ENCODE data around the gene KCTD19.

Gene KCTD19

DNA sequence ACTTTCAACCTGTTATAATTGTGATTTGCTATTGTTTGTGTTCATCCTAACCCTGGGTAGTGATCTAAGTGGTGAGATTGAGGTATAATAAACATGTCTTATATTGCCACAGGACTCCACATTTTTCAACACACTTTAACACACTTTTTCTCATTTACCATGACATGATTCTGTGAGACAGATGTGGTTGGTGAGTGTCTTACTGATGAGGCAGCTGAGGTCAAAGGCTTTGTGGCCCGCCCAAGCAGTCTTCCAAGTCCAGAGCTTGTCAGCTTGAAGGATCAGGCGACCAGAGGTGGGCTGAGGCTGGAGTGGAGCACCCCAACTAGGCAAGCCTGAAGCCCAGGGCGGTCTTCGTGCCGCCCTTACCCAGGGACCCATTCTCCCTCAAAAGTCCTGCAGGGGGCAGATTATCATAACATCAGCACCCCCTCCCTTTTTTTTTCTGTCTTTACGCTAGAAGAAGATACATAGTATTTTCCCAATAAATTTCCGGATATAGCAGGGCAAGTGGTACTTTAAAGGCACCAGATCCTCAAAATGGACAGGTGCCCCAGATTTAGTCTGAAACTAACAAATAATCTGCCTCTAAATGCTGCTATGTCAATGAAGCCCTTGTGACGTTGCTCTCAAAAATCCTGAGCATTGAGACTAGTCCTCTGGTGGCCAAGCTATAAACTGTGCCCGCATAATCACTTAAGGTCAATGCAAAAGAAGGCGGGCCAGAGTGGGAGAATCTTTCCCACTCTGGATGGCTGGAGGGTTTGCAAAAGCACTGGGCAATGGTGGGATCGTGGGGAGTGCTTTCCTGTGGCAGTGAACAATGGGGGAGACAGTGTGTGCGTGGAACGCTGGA, 21.1 kb downstream of the KCTD19 start:
- TF ChIP-seq, protein P1, sequence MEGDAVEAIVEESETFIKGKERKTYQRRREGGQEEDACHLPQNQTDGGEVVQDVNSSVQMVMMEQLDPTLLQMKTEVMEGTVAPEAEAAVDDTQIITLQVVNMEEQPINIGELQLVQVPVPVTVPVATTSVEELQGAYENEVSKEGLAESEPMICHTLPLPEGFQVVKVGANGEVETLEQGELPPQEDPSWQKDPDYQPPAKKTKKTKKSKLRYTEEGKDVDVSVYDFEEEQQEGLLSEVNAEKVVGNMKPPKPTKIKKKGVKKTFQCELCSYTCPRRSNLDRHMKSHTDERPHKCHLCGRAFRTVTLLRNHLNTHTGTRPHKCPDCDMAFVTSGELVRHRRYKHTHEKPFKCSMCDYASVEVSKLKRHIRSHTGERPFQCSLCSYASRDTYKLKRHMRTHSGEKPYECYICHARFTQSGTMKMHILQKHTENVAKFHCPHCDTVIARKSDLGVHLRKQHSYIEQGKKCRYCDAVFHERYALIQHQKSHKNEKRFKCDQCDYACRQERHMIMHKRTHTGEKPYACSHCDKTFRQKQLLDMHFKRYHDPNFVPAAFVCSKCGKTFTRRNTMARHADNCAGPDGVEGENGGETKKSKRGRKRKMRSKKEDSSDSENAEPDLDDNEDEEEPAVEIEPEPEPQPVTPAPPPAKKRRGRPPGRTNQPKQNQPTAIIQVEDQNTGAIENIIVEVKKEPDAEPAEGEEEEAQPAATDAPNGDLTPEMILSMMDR (conservative IDR thresholded peaks at IDR 0.05; ENCODE audit: control insufficient read depth, insufficient read depth, low read depth, low read length): no peak
- no peak overlapping the region for H3K4me3 ChIP-seq (ENCODE audit: control insufficient read depth, low read depth, low read length)
- peak; percentile 46 for DNase-seq (ENCODE audit: low read depth)

DNA sequence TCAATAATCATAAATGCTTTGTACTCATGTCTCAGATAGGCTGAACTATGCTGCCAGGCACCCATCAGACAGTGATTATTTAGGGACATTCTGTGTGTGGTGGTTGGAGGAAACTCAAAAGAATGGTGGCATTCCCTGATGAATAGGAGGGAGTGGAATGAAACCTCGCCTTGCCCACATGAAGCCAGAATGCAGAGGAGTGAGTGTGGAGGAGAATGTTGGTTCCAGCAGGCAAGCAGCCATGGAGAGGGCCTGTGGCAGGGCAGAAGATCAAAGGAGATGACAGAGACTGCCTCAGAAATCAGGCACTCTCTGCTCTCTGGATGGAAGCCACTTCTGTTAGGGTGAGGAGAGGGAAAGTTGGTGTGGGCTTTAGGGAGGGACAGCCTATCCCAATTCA, 22.5 kb downstream of the KCTD19 start:
- TF ChIP-seq, protein P1 (conservative IDR thresholded peaks at IDR 0.05; ENCODE audit: control insufficient read depth, insufficient read depth, low read depth, low read length): no peak
- no peak overlapping the region for H3K4me3 ChIP-seq (ENCODE audit: control insufficient read depth, low read depth, low read length)
- no peak for DNase-seq (ENCODE audit: low read depth)

DNA sequence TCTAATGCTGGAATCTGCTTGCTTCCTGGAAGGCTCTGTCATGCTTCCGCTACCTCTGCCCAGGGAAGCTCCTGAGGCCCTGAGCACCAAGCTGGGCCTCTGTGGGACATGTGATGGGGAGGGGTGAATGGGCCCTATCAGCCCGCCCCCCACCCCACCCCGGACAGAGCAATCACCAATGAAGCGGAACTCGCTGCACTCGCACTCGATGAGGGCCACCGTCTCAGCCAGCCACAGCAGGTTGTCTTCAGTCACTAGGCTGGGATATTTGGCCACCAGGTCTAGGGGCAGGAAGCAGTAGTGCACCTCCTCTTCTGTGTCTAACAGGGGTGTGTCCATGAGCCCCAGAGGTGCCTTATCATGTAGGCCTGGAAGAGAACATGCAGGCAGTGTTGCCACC, 23.6 kb downstream of the KCTD19 start:
- TF ChIP-seq, protein P1 (conservative IDR thresholded peaks at IDR 0.05; ENCODE audit: control insufficient read depth, insufficient read depth, low read depth, low read length): no peak
- no peak overlapping the region for H3K4me3 ChIP-seq (ENCODE audit: control insufficient read depth, low read depth, low read length)

DNA sequence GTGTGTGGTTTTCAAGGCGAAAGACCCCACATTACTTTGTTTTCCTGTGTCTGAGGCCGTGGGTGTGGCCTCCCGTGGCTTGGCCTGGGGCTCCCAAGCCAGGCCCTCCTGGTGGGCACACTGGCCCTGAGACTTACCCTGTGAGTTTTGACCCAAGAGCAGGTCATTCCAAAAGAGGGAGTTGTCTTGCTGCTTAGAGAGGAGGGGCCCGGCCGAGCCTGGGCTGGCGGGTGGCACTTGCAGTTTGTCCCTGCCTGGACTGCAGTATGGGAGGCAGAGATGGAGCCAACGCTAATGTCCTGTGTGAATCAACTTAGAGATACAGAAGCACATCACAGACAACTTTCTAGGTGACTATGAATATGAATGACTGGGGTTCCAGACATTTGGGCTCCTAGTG, 24.5 kb downstream of the KCTD19 start:
- TF ChIP-seq, protein P1 (conservative IDR thresholded peaks at IDR 0.05; ENCODE audit: control insufficient read depth, insufficient read depth, low read depth, low read length): no peak
- no peak for DNase-seq (ENCODE audit: low read depth)
- H3K4me3 ChIP-seq (ENCODE audit: control insufficient read depth, low read depth, low read length): no peak overlapping the region

More for the DNA sequence above, 23.6 kb downstream of the KCTD19 start:
- no peak for DNase-seq (ENCODE audit: low read depth)

DNA sequence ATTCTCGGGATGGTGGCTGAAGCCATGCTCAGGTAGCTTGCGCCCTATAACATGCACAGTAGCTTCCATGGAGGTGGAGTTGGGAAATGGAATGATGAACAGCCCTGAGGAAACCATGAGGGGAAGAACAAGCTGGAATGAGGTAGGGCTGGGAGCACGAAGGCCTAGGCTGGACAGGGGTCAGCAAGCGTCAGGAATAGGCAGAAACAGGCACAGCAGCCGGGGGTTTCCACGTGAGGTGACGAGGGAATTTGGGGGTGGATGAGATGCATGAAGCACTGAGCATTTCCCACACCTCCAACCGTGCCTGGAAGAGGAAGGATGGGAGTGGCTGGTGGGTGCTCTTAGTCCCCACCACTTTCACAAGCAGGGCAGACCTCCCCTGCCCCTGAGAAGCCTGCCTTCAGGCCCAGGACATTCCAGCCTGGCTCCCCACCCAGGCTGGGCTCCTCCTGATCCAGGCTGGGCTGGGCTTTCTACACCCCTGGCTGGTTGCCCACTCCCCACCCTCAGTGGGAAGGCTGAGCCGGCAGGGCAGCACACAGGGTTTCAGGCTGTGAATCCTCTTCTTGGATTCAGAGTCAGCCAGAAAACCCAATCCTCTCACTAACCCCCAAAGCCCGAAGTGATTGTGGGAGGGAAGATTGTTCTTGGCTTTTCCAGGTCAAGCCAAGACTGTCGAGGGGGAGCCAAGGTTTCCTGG, 25.3 kb downstream of the KCTD19 start:
- DNase-seq (ENCODE audit: low read depth): no peak
- TF ChIP-seq, protein P1 (conservative IDR thresholded peaks at IDR 0.05; ENCODE audit: control insufficient read depth, insufficient read depth, low read depth, low read length): no peak
- no peak overlapping the region for H3K4me3 ChIP-seq (ENCODE audit: control insufficient read depth, low read depth, low read length)

DNA sequence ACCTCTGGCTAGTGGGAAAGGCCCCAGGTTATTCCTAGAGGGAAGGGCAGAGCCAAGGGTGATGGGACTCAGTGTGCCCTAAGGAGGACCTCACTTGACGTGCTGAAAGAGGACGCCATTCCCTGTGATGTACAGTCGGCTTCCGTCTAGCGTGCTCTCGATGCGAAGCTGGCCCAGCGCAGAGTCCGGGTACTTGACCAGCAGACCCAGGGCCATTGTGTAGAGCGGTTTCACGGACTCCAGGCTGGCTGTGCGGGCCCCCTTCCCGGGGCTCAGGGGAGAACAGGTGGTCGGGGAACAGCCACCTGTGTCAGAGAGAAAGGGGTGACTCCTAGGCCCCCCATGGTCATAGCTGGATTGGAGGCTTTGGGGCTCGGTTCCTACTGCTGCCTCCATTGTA, 27.3 kb downstream of the KCTD19 start:
- DNase-seq (ENCODE audit: low read depth): no peak
- no peak overlapping the region for H3K4me3 ChIP-seq (ENCODE audit: control insufficient read depth, low read depth, low read length)
- TF ChIP-seq, protein P1 (conservative IDR thresholded peaks at IDR 0.05; ENCODE audit: control insufficient read depth, insufficient read depth, low read depth, low read length): no peak

Measured in fibroblast of mammary gland (primary cell).